ENCODE results near the gene E2F7. TPM values are rescaled to one million over a fixed set of nuclear protein-coding genes. Genes with fewer than 3 reads are reported as not detected.

E2F7 gene
- total RNA-seq, 1 donor from 2014 or later, result 17.7 TPM

- intact Hi-C loops (cut with micrococcal nuclease), result no loop called here
- H3K4me1 Mint-ChIP-seq (ENCODE audit: low read depth), result peaks cover 17% of the 10 kb centered on the region
- peaks cover 10% of the 10 kb centered on the region for H3K27me3 Mint-ChIP-seq (ENCODE audit: low read depth)
- H3K9me3 Mint-ChIP-seq, result no peaks in the 10 kb centered on the region
- no peaks in the 10 kb centered on the region for H3K36me3 Mint-ChIP-seq (ENCODE audit: low read depth)
- DNase-seq (ENCODE audit: low spot score), result no peak
- H3K4me3 Mint-ChIP-seq (ENCODE audit: low read depth), result no peak overlapping the region
- no peak overlapping the region for H3K27ac Mint-ChIP-seq
These were observed 62.1 kb downstream of the E2F7 start for GRCh38 chr12:77003246-77003645.

DNA sequence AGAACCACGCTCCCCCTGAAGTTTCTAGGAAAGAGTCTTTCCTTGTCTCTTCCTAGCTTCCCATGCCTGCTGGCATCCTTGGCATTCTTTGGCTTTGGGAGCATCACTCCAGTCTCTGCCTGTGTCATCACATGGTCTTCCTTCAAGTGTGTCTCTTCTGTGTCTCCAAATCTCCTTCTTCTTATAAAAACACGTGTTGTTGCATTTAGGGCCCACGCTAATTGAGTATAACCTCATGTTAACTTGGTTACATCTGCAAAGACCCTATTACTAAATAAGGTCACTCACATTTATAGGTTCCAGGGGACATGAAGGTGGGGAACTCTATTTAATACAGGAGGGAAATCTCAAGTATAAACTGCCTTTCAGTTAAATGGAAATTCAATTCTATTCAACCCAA lies 63.0 kb downstream of the E2F7 start:
- H3K9me3 Mint-ChIP-seq, result no peaks in the 10 kb centered on the region
- intact Hi-C loops (cut with micrococcal nuclease), result no loop called here
- no peak overlapping the region for H3K4me3 Mint-ChIP-seq (ENCODE audit: low read depth)
- no peak overlapping the region for H3K27ac Mint-ChIP-seq
- H3K27me3 Mint-ChIP-seq (ENCODE audit: low read depth), result peaks cover 6% of the 10 kb centered on the region
- peaks cover 17% of the 10 kb centered on the region for H3K4me1 Mint-ChIP-seq (ENCODE audit: low read depth)
- no peaks in the 10 kb centered on the region for H3K36me3 Mint-ChIP-seq (ENCODE audit: low read depth)
- DNase-seq (ENCODE audit: low spot score), result no peak

DNA sequence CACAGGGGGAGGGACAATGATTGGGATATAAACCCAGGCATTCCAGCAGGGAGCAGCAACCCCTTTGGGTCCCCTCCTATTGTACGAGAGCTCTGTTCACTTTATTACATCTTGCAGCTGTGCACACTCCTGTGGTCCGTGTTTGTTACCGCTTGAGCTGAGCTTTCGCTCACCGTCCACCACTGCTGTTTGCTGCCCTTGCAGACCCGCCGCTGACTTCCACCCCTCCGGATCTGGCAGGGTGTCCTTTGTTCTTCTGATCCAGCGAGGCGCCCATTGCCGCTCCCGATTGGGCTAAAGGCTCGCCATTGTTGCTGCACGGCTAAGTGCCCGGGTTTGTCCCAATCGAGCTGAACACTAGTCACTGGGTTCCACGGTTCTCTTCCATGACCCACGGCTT lies 64.1 kb downstream of the E2F7 start:
- Mint-ChIP-seq H3K9me3 (no peaks in the 10 kb centered on the region), H3K36me3 (ENCODE audit: low read depth) (no peaks in the 10 kb centered on the region), H3K27me3 (ENCODE audit: low read depth) (peaks cover 6% of the 10 kb centered on the region), H3K4me3 (ENCODE audit: low read depth) (no peak overlapping the region), H3K27ac (no peak overlapping the region), H3K4me1 (ENCODE audit: low read depth) (peaks cover 17% of the 10 kb centered on the region)
- intact Hi-C loops (cut with micrococcal nuclease), result no loop called here
- DNase-seq (ENCODE audit: low spot score), result no peak

DNA sequence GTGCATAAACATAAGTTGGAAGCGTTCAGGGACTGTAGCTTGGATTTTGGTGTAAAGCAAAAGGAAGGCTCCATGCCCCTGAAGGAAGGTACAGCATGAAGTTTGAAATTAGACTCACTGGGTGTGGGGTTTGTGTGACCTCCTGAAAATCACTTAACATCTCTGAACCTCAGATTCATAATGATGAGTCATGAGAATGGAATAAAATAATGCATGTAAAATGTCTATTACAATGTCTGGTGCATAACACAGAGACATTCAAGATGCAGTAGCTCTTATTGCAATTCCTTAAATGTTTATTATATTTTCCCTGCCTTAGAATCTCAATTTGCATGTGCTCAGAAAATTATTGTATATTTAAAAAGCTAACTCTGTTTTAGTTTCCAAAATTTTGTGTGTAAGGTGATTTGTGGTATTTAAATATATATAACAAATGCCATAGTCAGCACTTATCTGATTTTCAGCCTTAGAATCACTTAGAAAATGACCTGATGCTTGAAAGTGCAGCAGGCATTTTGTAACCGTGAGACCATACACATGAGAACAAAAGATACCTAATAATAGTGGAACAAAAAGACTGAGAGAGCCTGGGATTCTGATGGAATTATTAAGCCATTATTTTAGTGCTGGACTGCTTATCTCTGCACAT lies 66.3 kb downstream of the E2F7 start:
- Mint-ChIP-seq H3K4me3 (ENCODE audit: low read depth) (no peak overlapping the region), H3K9me3 (no peaks in the 10 kb centered on the region), H3K4me1 (ENCODE audit: low read depth) (peaks cover 13% of the 10 kb centered on the region), H3K27me3 (ENCODE audit: low read depth) (peaks cover 8% of the 10 kb centered on the region), H3K27ac (no peak overlapping the region), H3K36me3 (ENCODE audit: low read depth) (no peaks in the 10 kb centered on the region)
- intact Hi-C loops (cut with micrococcal nuclease), result no loop called here
- DNase-seq (ENCODE audit: low spot score), result no peak

- Mint-ChIP-seq H3K4me1 (ENCODE audit: low read depth) (peaks cover 7% of the 10 kb centered on the region), H3K27me3 (ENCODE audit: low read depth) (peaks cover 9% of the 10 kb centered on the region), H3K9me3 (no peaks in the 10 kb centered on the region), H3K27ac (no peak overlapping the region), H3K4me3 (ENCODE audit: low read depth) (no peak overlapping the region), H3K36me3 (ENCODE audit: low read depth) (no peaks in the 10 kb centered on the region)
- intact Hi-C loops (cut with micrococcal nuclease), result no loop called here
- no peak for DNase-seq (ENCODE audit: low spot score)
These were observed 67.0 kb downstream of the E2F7 start for GRCh38 chr12:76998386-76998785.

GRCh38 chr12:76997011-76997780 lies 68.2 kb downstream of the E2F7 start:
- DNase-seq (ENCODE audit: low spot score), result no peak

GRCh38 chr12:76990716-76991115 lies 74.7 kb downstream of the E2F7 start:
- no peak for DNase-seq (ENCODE audit: low spot score)
- no peak overlapping the region for H3K4me3 Mint-ChIP-seq (ENCODE audit: low read depth)
- intact Hi-C loops (cut with micrococcal nuclease), result no loop called here
- H3K27ac Mint-ChIP-seq, result no peak overlapping the region
- peaks cover 9% of the 10 kb centered on the region for H3K27me3 Mint-ChIP-seq (ENCODE audit: low read depth)
- H3K9me3 Mint-ChIP-seq, result peaks cover 3% of the 10 kb centered on the region
- no peaks in the 10 kb centered on the region for H3K36me3 Mint-ChIP-seq (ENCODE audit: low read depth)
- no peaks in the 10 kb centered on the region for H3K4me1 Mint-ChIP-seq (ENCODE audit: low read depth)

More at GRCh38 chr12:76997011-76997780, 68.2 kb downstream of the E2F7 start:
- Mint-ChIP-seq H3K9me3 (no peaks in the 10 kb centered on the region), H3K27ac (no peak overlapping the region), H3K27me3 (ENCODE audit: low read depth) (peaks cover 9% of the 10 kb centered on the region), H3K36me3 (ENCODE audit: low read depth) (no peaks in the 10 kb centered on the region), H3K4me3 (ENCODE audit: low read depth) (no peak overlapping the region), H3K4me1 (ENCODE audit: low read depth) (no peaks in the 10 kb centered on the region)
- intact Hi-C loops (cut with micrococcal nuclease), result no loop called here

GRCh38 chr12:76984566-76984965 lies 80.8 kb downstream of the E2F7 start:
- Mint-ChIP-seq H3K9me3 (peaks cover 25% of the 10 kb centered on the region), H3K27me3 (ENCODE audit: low read depth) (peaks cover under 1% of the 10 kb centered on the region)

GRCh38 chr12:76983420-76983819 lies 81.9 kb downstream of the E2F7 start:
- no peaks in the 10 kb centered on the region for H3K4me1 Mint-ChIP-seq (ENCODE audit: low read depth)
- no peaks in the 10 kb centered on the region for H3K36me3 Mint-ChIP-seq (ENCODE audit: low read depth)

More at GRCh38 chr12:76984566-76984965, 80.8 kb downstream of the E2F7 start:
- Mint-ChIP-seq H3K4me1 (ENCODE audit: low read depth) (no peaks in the 10 kb centered on the region), H3K4me3 (ENCODE audit: low read depth) (no peak overlapping the region), H3K27ac (no peak overlapping the region), H3K36me3 (ENCODE audit: low read depth) (no peaks in the 10 kb centered on the region)
- intact Hi-C loops (cut with micrococcal nuclease), result no loop called here
- no peak for DNase-seq (ENCODE audit: low spot score)

DNA sequence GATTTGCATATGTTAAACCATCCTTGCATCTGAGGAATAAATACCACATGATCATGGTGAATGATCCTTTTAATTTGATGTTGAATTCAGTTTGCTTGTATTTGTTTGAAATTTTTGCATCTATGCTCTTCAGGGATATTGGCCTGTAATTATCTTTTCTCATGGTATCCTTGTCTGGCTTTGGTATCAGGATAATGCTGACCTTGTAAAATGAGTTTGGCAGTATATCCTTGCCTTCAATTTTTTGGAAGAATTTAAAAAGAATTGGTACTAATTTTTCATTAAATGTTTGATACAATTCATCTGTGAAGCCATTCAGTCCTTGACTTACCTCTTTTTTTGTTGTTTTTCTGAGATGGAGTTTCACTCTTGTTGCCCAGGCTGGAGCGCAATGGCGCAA lies 85.2 kb downstream of the E2F7 start:
- Mint-ChIP-seq H3K9me3 (peaks cover 24% of the 10 kb centered on the region), H3K36me3 (ENCODE audit: low read depth) (no peaks in the 10 kb centered on the region), H3K27ac (no peak overlapping the region), H3K4me3 (ENCODE audit: low read depth) (no peak overlapping the region), H3K4me1 (ENCODE audit: low read depth) (no peaks in the 10 kb centered on the region), H3K27me3 (ENCODE audit: low read depth) (peaks cover 3% of the 10 kb centered on the region)
- intact Hi-C loops (cut with micrococcal nuclease), result no loop called here
- DNase-seq (ENCODE audit: low spot score), result no peak

More at GRCh38 chr12:76983420-76983819, 81.9 kb downstream of the E2F7 start:
- no peak overlapping the region for H3K27ac Mint-ChIP-seq
- intact Hi-C loops (cut with micrococcal nuclease), result no loop called here
- DNase-seq (ENCODE audit: low spot score), result no peak
- peaks cover 24% of the 10 kb centered on the region for H3K9me3 Mint-ChIP-seq
- H3K4me3 Mint-ChIP-seq (ENCODE audit: low read depth), result no peak overlapping the region
- H3K27me3 Mint-ChIP-seq (ENCODE audit: low read depth), result peaks cover under 1% of the 10 kb centered on the region

GRCh38 chr12:76976777-76977382 lies 88.5 kb downstream of the E2F7 start:
- H3K27me3 Mint-ChIP-seq (ENCODE audit: low read depth), result peaks cover 10% of the 10 kb centered on the region
- intact Hi-C loops (cut with micrococcal nuclease), result no loop called here
- H3K27ac Mint-ChIP-seq, result no peak overlapping the region
- peaks cover 2% of the 10 kb centered on the region for H3K9me3 Mint-ChIP-seq
- H3K4me3 Mint-ChIP-seq (ENCODE audit: low read depth), result no peak overlapping the region
- H3K36me3 Mint-ChIP-seq (ENCODE audit: low read depth), result no peaks in the 10 kb centered on the region
- DNase-seq (ENCODE audit: low spot score), result no peak
- H3K4me1 Mint-ChIP-seq (ENCODE audit: low read depth), result no peaks in the 10 kb centered on the region
